Ishikawa (cell line): ENCODE measurements around the gene CFAP61.

ENCODE experiments used
- CEBPB ChIP-seq: IDR thresholded peaks from 2 replicates; pipeline ENCODE4 v1.6.1; 2012
- CREB1 ChIP-seq: IDR thresholded peaks from 2 replicates; pipeline ENCODE4 v1.6.1; 2012; ENCODE audit warnings: low read depth
- EGR1 ChIP-seq: IDR thresholded peaks from 2 replicates; pipeline ENCODE4 v1.6.1; 2012
- EP300 ChIP-seq: IDR thresholded peaks from 2 replicates; pipeline ENCODE4 v1.6.1; 2012; ENCODE audit warnings: borderline replicate concordance
- FOXM1 ChIP-seq: IDR thresholded peaks from 2 replicates; pipeline ENCODE4 v1.6.1; 2012; ENCODE audit warnings: low read depth, borderline replicate concordance
- MAX ChIP-seq: IDR thresholded peaks from 2 replicates; pipeline ENCODE4 v1.6.1; 2012
- NFIC ChIP-seq: IDR thresholded peaks from 2 replicates; pipeline ENCODE4 v1.6.1; 2012
- RAD21 ChIP-seq: IDR thresholded peaks from 2 replicates; pipeline ENCODE4 v1.6.1; 2012; ENCODE audit warnings: low read depth
- REST ChIP-seq: IDR thresholded peaks from 2 replicates; pipeline ENCODE4 v1.6.1; 2012; ENCODE audit warnings: low read depth, mild to moderate bottlenecking
- TAF1 ChIP-seq: IDR thresholded peaks from 2 replicates; pipeline ENCODE4 v1.6.1; 2012; ENCODE audit warnings: low read depth, mild to moderate bottlenecking
- TCF12 ChIP-seq: IDR thresholded peaks from 2 replicates; pipeline ENCODE4 v1.6.1; 2012; ENCODE audit warnings: low read depth
- TEAD4 ChIP-seq: IDR thresholded peaks from 2 replicates; pipeline ENCODE4 v1.6.1; 2012
- USF1 ChIP-seq: IDR thresholded peaks from 2 replicates; pipeline ENCODE4 v1.6.1; 2012
- YY1 ChIP-seq: IDR thresholded peaks from 2 replicates; pipeline ENCODE4 v1.6.1; 2012; ENCODE audit warnings: low read depth
- ZBTB7A ChIP-seq: IDR thresholded peaks from 2 replicates; pipeline ENCODE4 v1.6.1; 2012; ENCODE audit warnings: low read depth

The CFAP61 gene

GRCh38 chr20:20363434-20363798, 311.1 kb downstream of the CFAP61 start:
- TF ChIP-seq TCF12: no peak
- TF ChIP-seq TAF1: no peak
- no peak for TF ChIP-seq CREB1
- no peak for TF ChIP-seq EGR1
- no peak for TF ChIP-seq RAD21
- no peak for TF ChIP-seq CEBPB
- no peak for TF ChIP-seq ZBTB7A
- TF ChIP-seq EP300: no peak
- TF ChIP-seq USF1: no peak
- no peak for TF ChIP-seq MAX
- TF ChIP-seq REST: no peak
- no peak for TF ChIP-seq FOXM1
- TF ChIP-seq NFIC: no peak
- no peak for TF ChIP-seq YY1
- no peak for TF ChIP-seq TEAD4

GRCh38 chr20:20363799-20364592, 311.7 kb downstream of the CFAP61 start:
- TF ChIP-seq USF1: no peak
- TF ChIP-seq TCF12: no peak
- TF ChIP-seq CREB1: no peak
- TF ChIP-seq REST: no peak
- TF ChIP-seq RAD21: no peak
- TF ChIP-seq EGR1: no peak
- TF ChIP-seq MAX: no peak
- no peak for TF ChIP-seq CEBPB
- TF ChIP-seq EP300: no peak
- TF ChIP-seq TAF1: no peak
- no peak for TF ChIP-seq YY1
- no peak for TF ChIP-seq ZBTB7A

GRCh38 chr20:20364593-20365479, 312.5 kb downstream of the CFAP61 start:
- no peak for TF ChIP-seq ZBTB7A
- no peak for TF ChIP-seq CEBPB
- TF ChIP-seq EGR1: no peak
- TF ChIP-seq TAF1: no peak
- TF ChIP-seq CREB1: no peak
- no peak for TF ChIP-seq EP300
- TF ChIP-seq YY1: no peak
- TF ChIP-seq REST: no peak
